ENCODE measurements around the gene NAV2. TPM values are rescaled to one million over a fixed set of nuclear protein-coding genes. Genes with fewer than 3 reads are reported as not detected.

The NAV2 gene
- total and polyA plus RNA-seq, 2 donors = 2.0 to 5.8 TPM

- WGBS = 94% methylated on average over 6 of the region's 6 CpGs
- H3K36me3 ChIP-seq (ENCODE audit: control insufficient read depth in 2 of 2, insufficient read depth in 2 of 2, low read length in 1 of 2) = no peaks in the 10 kb centered on the region
- H3K9me3 ChIP-seq (ENCODE audit: control insufficient read depth in 2 of 2, insufficient read depth in 1 of 2, low read length in 1 of 2) = no peaks in the 10 kb centered on the region
- DNase-seq (ENCODE audit: low read depth in 6 of 9, low spot score in 9 of 9) = no peak
- H3K27ac ChIP-seq (ENCODE audit: low read depth in 1 of 2, low read length in 1 of 2) = no peak overlapping the region
- no peaks in the 10 kb centered on the region for H3K4me1 ChIP-seq (ENCODE audit: control insufficient read depth in 2 of 2, insufficient read depth in 2 of 2, low read length in 2 of 2)
- H3K27me3 ChIP-seq (ENCODE audit: control insufficient read depth in 2 of 2, insufficient read depth in 1 of 2, low read length in 1 of 2) = no peaks in the 10 kb centered on the region
- no peak overlapping the region for H3K4me3 ChIP-seq (ENCODE audit: low read length in 2 of 2)
Measured at GRCh38 chr11:20023082-20023426, 310.4 kb downstream of the NAV2 start.

GRCh38 chr11:20024172-20024935, 311.7 kb downstream of the NAV2 start:
- H3K27ac ChIP-seq (ENCODE audit: low read depth in 1 of 2, low read length in 1 of 2) = peak overlapping the region in 1 of 2 donors; percentile 26
- H3K4me1 ChIP-seq (ENCODE audit: control insufficient read depth in 2 of 2, insufficient read depth in 2 of 2, low read length in 2 of 2) = no peaks in the 10 kb centered on the region
- H3K9me3 ChIP-seq (ENCODE audit: control insufficient read depth in 2 of 2, insufficient read depth in 1 of 2, low read length in 1 of 2) = no peaks in the 10 kb centered on the region
- no peaks in the 10 kb centered on the region for H3K36me3 ChIP-seq (ENCODE audit: control insufficient read depth in 2 of 2, insufficient read depth in 2 of 2, low read length in 1 of 2)
- H3K4me3 ChIP-seq (ENCODE audit: low read length in 2 of 2) = no peak overlapping the region
- H3K27me3 ChIP-seq (ENCODE audit: control insufficient read depth in 2 of 2, insufficient read depth in 1 of 2, low read length in 1 of 2) = no peaks in the 10 kb centered on the region
- WGBS = 89% methylated on average over 6 of the region's 6 CpGs
- DNase-seq (ENCODE audit: low read depth in 6 of 9, low spot score in 9 of 9) = no peak

- WGBS = 92% methylated on average over 8 of the region's 8 CpGs
- Histone ChIP-seq H3K4me3 (ENCODE audit: low read length in 2 of 2) (no peak overlapping the region), H3K27ac (ENCODE audit: low read depth in 1 of 2, low read length in 1 of 2) (no peak overlapping the region), H3K36me3 (ENCODE audit: control insufficient read depth in 2 of 2, insufficient read depth in 2 of 2, low read length in 1 of 2) (no peaks in the 10 kb centered on the region), H3K27me3 (ENCODE audit: control insufficient read depth in 2 of 2, insufficient read depth in 1 of 2, low read length in 1 of 2) (no peaks in the 10 kb centered on the region), H3K4me1 (ENCODE audit: control insufficient read depth in 2 of 2, insufficient read depth in 2 of 2, low read length in 2 of 2) (no peaks in the 10 kb centered on the region), H3K9me3 (ENCODE audit: control insufficient read depth in 2 of 2, insufficient read depth in 1 of 2, low read length in 1 of 2) (no peaks in the 10 kb centered on the region)
- no peak for DNase-seq (ENCODE audit: low read depth in 6 of 9, low spot score in 9 of 9)
Measured at GRCh38 chr11:20025332-20025840, 312.7 kb downstream of the NAV2 start.

- H3K27ac ChIP-seq (ENCODE audit: low read depth in 1 of 2, low read length in 1 of 2) = no peak overlapping the region
- H3K4me1 ChIP-seq (ENCODE audit: control insufficient read depth in 2 of 2, insufficient read depth in 2 of 2, low read length in 2 of 2) = no peaks in the 10 kb centered on the region
- 89% methylated on average over 15 of the region's 15 CpGs for WGBS
- H3K27me3 ChIP-seq (ENCODE audit: control insufficient read depth in 2 of 2, insufficient read depth in 1 of 2, low read length in 1 of 2) = no peaks in the 10 kb centered on the region
- no peaks in the 10 kb centered on the region for H3K36me3 ChIP-seq (ENCODE audit: control insufficient read depth in 2 of 2, insufficient read depth in 2 of 2, low read length in 1 of 2)
- H3K4me3 ChIP-seq (ENCODE audit: low read length in 2 of 2) = no peak overlapping the region
- peak in 1 of 9 donors; percentile 12 for DNase-seq (ENCODE audit: low read depth in 6 of 9, low spot score in 9 of 9)
- no peaks in the 10 kb centered on the region for H3K9me3 ChIP-seq (ENCODE audit: control insufficient read depth in 2 of 2, insufficient read depth in 1 of 2, low read length in 1 of 2)
Measured at GRCh38 chr11:20026629-20027555, 314.3 kb downstream of the NAV2 start.

- WGBS = 83% methylated on average over 4 of the region's 4 CpGs
- Histone ChIP-seq H3K36me3 (ENCODE audit: control insufficient read depth in 2 of 2, insufficient read depth in 2 of 2, low read length in 1 of 2) (no peaks in the 10 kb centered on the region), H3K27me3 (ENCODE audit: control insufficient read depth in 2 of 2, insufficient read depth in 1 of 2, low read length in 1 of 2) (no peaks in the 10 kb centered on the region), H3K4me3 (ENCODE audit: low read length in 2 of 2) (no peak overlapping the region), H3K9me3 (ENCODE audit: control insufficient read depth in 2 of 2, insufficient read depth in 1 of 2, low read length in 1 of 2) (no peaks in the 10 kb centered on the region), H3K27ac (ENCODE audit: low read depth in 1 of 2, low read length in 1 of 2) (no peak overlapping the region), H3K4me1 (ENCODE audit: control insufficient read depth in 2 of 2, insufficient read depth in 2 of 2, low read length in 2 of 2) (no peaks in the 10 kb centered on the region)
- no peak for DNase-seq (ENCODE audit: low read depth in 6 of 9, low spot score in 9 of 9)
Measured at GRCh38 chr11:20027556-20028013, 314.9 kb downstream of the NAV2 start.

GRCh38 chr11:20029193-20029592, 316.6 kb downstream of the NAV2 start:
- no peak overlapping the region for H3K4me3 ChIP-seq (ENCODE audit: low read length in 2 of 2)
- H3K9me3 ChIP-seq (ENCODE audit: control insufficient read depth in 2 of 2, insufficient read depth in 1 of 2, low read length in 1 of 2) = no peaks in the 10 kb centered on the region
- WGBS = 95% methylated on average over 3 of the region's 3 CpGs
- no peak overlapping the region for H3K27ac ChIP-seq (ENCODE audit: low read depth in 1 of 2, low read length in 1 of 2)
- DNase-seq (ENCODE audit: low read depth in 6 of 9, low spot score in 9 of 9) = no peak
- H3K4me1 ChIP-seq (ENCODE audit: control insufficient read depth in 2 of 2, insufficient read depth in 2 of 2, low read length in 2 of 2) = no peaks in the 10 kb centered on the region
- no peaks in the 10 kb centered on the region for H3K36me3 ChIP-seq (ENCODE audit: control insufficient read depth in 2 of 2, insufficient read depth in 2 of 2, low read length in 1 of 2)
- H3K27me3 ChIP-seq (ENCODE audit: control insufficient read depth in 2 of 2, insufficient read depth in 1 of 2, low read length in 1 of 2) = no peaks in the 10 kb centered on the region

GRCh38 chr11:20030472-20030871, 317.8 kb downstream of the NAV2 start:
- H3K4me1 ChIP-seq (ENCODE audit: control insufficient read depth in 2 of 2, insufficient read depth in 2 of 2, low read length in 2 of 2) = no peaks in the 10 kb centered on the region
- no peaks in the 10 kb centered on the region for H3K27me3 ChIP-seq (ENCODE audit: control insufficient read depth in 2 of 2, insufficient read depth in 1 of 2, low read length in 1 of 2)
- no peak for DNase-seq (ENCODE audit: low read depth in 6 of 9, low spot score in 9 of 9)

GRCh38 chr11:20031155-20032001, 318.7 kb downstream of the NAV2 start:
- DNase-seq (ENCODE audit: low read depth in 6 of 9, low spot score in 9 of 9) = no peak
- 88% methylated on average over 7 of the region's 7 CpGs for WGBS
- Histone ChIP-seq H3K4me1 (ENCODE audit: control insufficient read depth in 2 of 2, insufficient read depth in 2 of 2, low read length in 2 of 2) (no peaks in the 10 kb centered on the region), H3K27me3 (ENCODE audit: control insufficient read depth in 2 of 2, insufficient read depth in 1 of 2, low read length in 1 of 2) (no peaks in the 10 kb centered on the region), H3K36me3 (ENCODE audit: control insufficient read depth in 2 of 2, insufficient read depth in 2 of 2, low read length in 1 of 2) (no peaks in the 10 kb centered on the region), H3K27ac (ENCODE audit: low read depth in 1 of 2, low read length in 1 of 2) (no peak overlapping the region), H3K9me3 (ENCODE audit: control insufficient read depth in 2 of 2, insufficient read depth in 1 of 2, low read length in 1 of 2) (no peaks in the 10 kb centered on the region), H3K4me3 (ENCODE audit: low read length in 2 of 2) (no peak overlapping the region)

More at GRCh38 chr11:20030472-20030871, 317.8 kb downstream of the NAV2 start:
- no peak overlapping the region for H3K27ac ChIP-seq (ENCODE audit: low read depth in 1 of 2, low read length in 1 of 2)
- no peaks in the 10 kb centered on the region for H3K9me3 ChIP-seq (ENCODE audit: control insufficient read depth in 2 of 2, insufficient read depth in 1 of 2, low read length in 1 of 2)
- H3K36me3 ChIP-seq (ENCODE audit: control insufficient read depth in 2 of 2, insufficient read depth in 2 of 2, low read length in 1 of 2) = no peaks in the 10 kb centered on the region
- WGBS = 94% methylated on average over 1 of the region's 1 CpG
- no peak overlapping the region for H3K4me3 ChIP-seq (ENCODE audit: low read length in 2 of 2)

Measured in thymus (tissue), 11 donors.